Neuronal stem cell (in vitro differentiated cells): ENCODE measurements around the gene GPR87.

ENCODE experiments used
- DNase-seq: peaks from one replicate; pipeline ENCODE4 v3.0.0-alpha.2; 2013; ENCODE audit warnings: low spot score
- H2AFZ ChIP-seq: one replicate; pipeline ENCODE4 v1.6.1; 2013; ENCODE audit warnings: mild to moderate bottlenecking, low read length, inconsistent platforms
- H2AK5ac ChIP-seq: 2 replicates; pipeline ENCODE4 v1.6.1; 2013; ENCODE audit warnings: low read depth, mild to moderate bottlenecking, inconsistent platforms, low read length, moderate library complexity, mixed read lengths
- H2BK120ac ChIP-seq: 2 replicates; pipeline ENCODE4 v1.6.1; 2013; ENCODE audit warnings: low read depth, mild to moderate bottlenecking, inconsistent platforms, low read length, moderate library complexity, mixed read lengths
- H2BK12ac ChIP-seq: one replicate; pipeline ENCODE4 v1.6.1; 2013; ENCODE audit warnings: low read length, inconsistent platforms
- H2BK15ac ChIP-seq: 2 replicates; pipeline ENCODE4 v1.6.1; 2013; ENCODE audit warnings: mild to moderate bottlenecking, low read length, inconsistent platforms, mixed read lengths
- H2BK5ac ChIP-seq: one replicate; pipeline ENCODE4 v1.6.1; 2013; ENCODE audit warnings: inconsistent platforms, mild to moderate bottlenecking, low read length, moderate library complexity
- H3K14ac ChIP-seq: one replicate; pipeline ENCODE4 v1.6.1; 2013; ENCODE audit warnings: low read length, inconsistent platforms
- H3K18ac ChIP-seq: 2 replicates; pipeline ENCODE4 v1.6.1; 2013; ENCODE audit warnings: low read length, inconsistent platforms
- H3K23ac ChIP-seq: 2 replicates; pipeline ENCODE4 v1.6.1; 2013; ENCODE audit warnings: low read depth, mild to moderate bottlenecking, mixed read lengths, low read length, inconsistent platforms; ENCODE audit not compliant: poor library complexity
- H3K27ac ChIP-seq: replicated peaks from 3 replicates; pipeline ENCODE4 v1.5.1; 2013; ENCODE audit warnings: low read length, inconsistent platforms
- H3K27me3 ChIP-seq, 3 experiments: 2 replicates each; pipeline ENCODE4 v1.6.1; 2013; ENCODE audit warnings: low read length in 3 of 3, mild to moderate bottlenecking in 2 of 3, inconsistent platforms in 1 of 3, low read depth in 1 of 3, mixed read lengths in 1 of 3, moderate library complexity in 1 of 3; ENCODE audit not compliant: control insufficient read depth in 3 of 3, insufficient read depth in 3 of 3
- H3K36me3 ChIP-seq, 2 donors: replicated peaks in 1 of 2; 2 replicates each; pipeline ENCODE4 v1.6.1; 2013; ENCODE audit warnings: low read length in 2 of 2; ENCODE audit not compliant: control insufficient read depth in 2 of 2, insufficient read depth in 2 of 2
- H3K4ac ChIP-seq: 2 replicates; pipeline ENCODE4 v1.6.1; 2013; ENCODE audit warnings: inconsistent platforms, mild to moderate bottlenecking, low read length, moderate library complexity
- H3K4me1 ChIP-seq, 2 donors: 1 replicate in 1 of 2; 2 replicates in 1 of 2; pipeline ENCODE4 v1.6.1; 2013; ENCODE audit warnings: low read length in 2 of 2, low read depth in 1 of 2; ENCODE audit not compliant: control insufficient read depth in 2 of 2, insufficient read depth in 1 of 2
- H3K4me2 ChIP-seq: one replicate; pipeline ENCODE4 v1.6.1; 2013; ENCODE audit warnings: mild to moderate bottlenecking, low read length, inconsistent platforms; ENCODE audit not compliant: insufficient read depth, poor library complexity, severe bottlenecking
- H3K4me3 ChIP-seq, 2 donors: 2 replicates each; pipeline ENCODE4 v1.5.1; 2013; ENCODE audit warnings: low read length in 2 of 2, mild to moderate bottlenecking in 2 of 2, inconsistent platforms in 1 of 2, moderate library complexity in 1 of 2
- H3K79me1 ChIP-seq: one replicate; pipeline ENCODE4 v1.6.1; 2013; ENCODE audit warnings: low read depth, mild to moderate bottlenecking, inconsistent platforms, low read length, moderate library complexity
- H3K9ac ChIP-seq: one replicate; pipeline ENCODE4 v1.6.1; 2013; ENCODE audit warnings: mild to moderate bottlenecking, low read depth, low read length, inconsistent platforms; ENCODE audit not compliant: poor library complexity
- H3K9me3 ChIP-seq, 2 donors: replicated peaks in 1 of 2; 2 replicates each; pipeline versions ENCODE3 to v1.6.1; 2013; ENCODE audit warnings: low read length in 2 of 2, mild to moderate bottlenecking in 2 of 2, inconsistent platforms in 1 of 2, low read depth in 1 of 2, mixed read lengths in 1 of 2, moderate library complexity in 1 of 2; ENCODE audit not compliant: control insufficient read depth in 2 of 2, insufficient read depth in 1 of 2
- H4K8ac ChIP-seq: one replicate; pipeline ENCODE4 v1.6.1; 2013; ENCODE audit warnings: low read depth, mild to moderate bottlenecking, inconsistent platforms, low read length, moderate library complexity
- H4K91ac ChIP-seq: one replicate; pipeline ENCODE4 v1.6.1; 2013; ENCODE audit warnings: low read length, low read depth, mild to moderate bottlenecking, inconsistent platforms; ENCODE audit not compliant: poor library complexity
- WGBS, 2 donors: extraction: QIAGEN DNeasy Blood & Tissue Kit; methylation state at CpG; one replicate each; pipeline ENCODE4 v1.1.7; 2013; ENCODE audit warnings: missing lambda C conversion rate in 2 of 2, mixed read lengths in 1 of 2; ENCODE audit not compliant: insufficient read length in 2 of 2, insufficient replicate concordance in 1 of 2; ENCODE audit errors: extremely low coverage in 2 of 2; 5-methylcytosine and 5-hydroxymethylcytosine counted together

Gene GPR87

DNA sequence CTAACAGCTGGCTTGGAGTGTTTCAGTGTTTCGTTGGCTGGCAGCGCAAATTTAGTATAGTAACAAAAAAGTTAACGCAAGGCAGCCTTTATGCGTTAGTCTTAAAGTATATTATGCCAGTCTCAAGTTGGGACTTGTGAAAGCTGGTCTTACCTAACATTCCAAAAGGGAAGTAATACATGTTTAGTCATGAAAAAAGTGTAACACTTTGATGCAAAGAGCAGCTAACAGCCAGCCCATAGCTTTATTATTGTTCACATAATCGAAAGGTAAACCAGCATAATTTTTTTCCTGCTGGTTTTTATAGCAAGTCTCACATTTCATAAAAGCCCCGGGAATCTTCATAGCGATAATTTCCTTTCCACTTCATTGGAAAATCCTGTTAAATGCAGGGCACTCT is 2.4 kb upstream of the GPR87 start:
- Histone ChIP-seq H4K8ac (no peak overlapping the region), H2AK5ac (no peak overlapping the region), H3K4me3 (no peak overlapping the region), H3K4me2 (no peak overlapping the region), H3K36me3 (no peaks in the 10 kb centered on the region), H3K9ac (no peak overlapping the region), H3K18ac (no peak overlapping the region), H3K4me1 (no peaks in the 10 kb centered on the region), H3K9me3 (no peaks in the 10 kb centered on the region), H4K91ac (no peak overlapping the region), H3K4ac (no peak overlapping the region), H2AFZ (no peak overlapping the region), H2BK15ac (no peak overlapping the region), H2BK120ac (no peak overlapping the region), H2BK5ac (no peak overlapping the region), H3K23ac (no peak overlapping the region), H3K27me3 (no peaks in the 10 kb centered on the region), H3K27ac (no peak overlapping the region), H3K79me1 (no peaks in the 10 kb centered on the region), H3K14ac (no peak overlapping the region), H2BK12ac (no peak overlapping the region)
- WGBS, 2 donors: no CpG with 5 or more reads among the region's 7 CpGs
- no peak for DNase-seq

- H3K4ac ChIP-seq: no peak overlapping the region
- DNase-seq: no peak
- H3K27ac ChIP-seq: no peak overlapping the region
- H2BK15ac ChIP-seq: no peak overlapping the region
- no peak overlapping the region for H3K4me3 ChIP-seq
- H3K9ac ChIP-seq: no peak overlapping the region
- H3K27me3 ChIP-seq: no peaks in the 10 kb centered on the region
- no peak overlapping the region for H2BK12ac ChIP-seq
- no peak overlapping the region for H2AFZ ChIP-seq
- no peak overlapping the region for H3K4me2 ChIP-seq
- H3K9me3 ChIP-seq: no peaks in the 10 kb centered on the region
- H4K8ac ChIP-seq: no peak overlapping the region
- H2BK5ac ChIP-seq: no peak overlapping the region
- no peaks in the 10 kb centered on the region for H3K79me1 ChIP-seq
- H3K4me1 ChIP-seq: no peaks in the 10 kb centered on the region
- no peak overlapping the region for H3K14ac ChIP-seq
- H3K36me3 ChIP-seq: no peaks in the 10 kb centered on the region
- no peak overlapping the region for H3K18ac ChIP-seq
- H2BK120ac ChIP-seq: no peak overlapping the region
- no peak overlapping the region for H4K91ac ChIP-seq
- no peak overlapping the region for H3K23ac ChIP-seq
- no peak overlapping the region for H2AK5ac ChIP-seq
These were observed 1.7 kb upstream of the GPR87 start for GRCh38 chr3:151318313-151318712.

- no peaks in the 10 kb centered on the region for H3K9me3 ChIP-seq
- DNase-seq: no peak
- H2BK5ac ChIP-seq: no peak overlapping the region
- H3K9ac ChIP-seq: no peak overlapping the region
- no peak overlapping the region for H3K27ac ChIP-seq
- H3K36me3 ChIP-seq: no peaks in the 10 kb centered on the region
- no peaks in the 10 kb centered on the region for H3K79me1 ChIP-seq
- H2BK15ac ChIP-seq: no peak overlapping the region
- no peak overlapping the region for H3K14ac ChIP-seq
- no peaks in the 10 kb centered on the region for H3K4me1 ChIP-seq
- H2AFZ ChIP-seq: peak overlapping the region; percentile 67
- H4K8ac ChIP-seq: no peak overlapping the region
- WGBS, 2 donors: no CpG with 5 or more reads among the region's 2 CpGs
- no peak overlapping the region for H3K4ac ChIP-seq
- no peak overlapping the region for H2AK5ac ChIP-seq
- H4K91ac ChIP-seq: no peak overlapping the region
- H3K18ac ChIP-seq: no peak overlapping the region
- H3K27me3 ChIP-seq: no peaks in the 10 kb centered on the region
- no peak overlapping the region for H3K23ac ChIP-seq
- H2BK120ac ChIP-seq: no peak overlapping the region
- H2BK12ac ChIP-seq: no peak overlapping the region
- no peak overlapping the region for H3K4me2 ChIP-seq
- H3K4me3 ChIP-seq: no peak overlapping the region
These were observed 774 bp downstream of the GPR87 start for GRCh38 chr3:151315846-151316245.

DNA sequence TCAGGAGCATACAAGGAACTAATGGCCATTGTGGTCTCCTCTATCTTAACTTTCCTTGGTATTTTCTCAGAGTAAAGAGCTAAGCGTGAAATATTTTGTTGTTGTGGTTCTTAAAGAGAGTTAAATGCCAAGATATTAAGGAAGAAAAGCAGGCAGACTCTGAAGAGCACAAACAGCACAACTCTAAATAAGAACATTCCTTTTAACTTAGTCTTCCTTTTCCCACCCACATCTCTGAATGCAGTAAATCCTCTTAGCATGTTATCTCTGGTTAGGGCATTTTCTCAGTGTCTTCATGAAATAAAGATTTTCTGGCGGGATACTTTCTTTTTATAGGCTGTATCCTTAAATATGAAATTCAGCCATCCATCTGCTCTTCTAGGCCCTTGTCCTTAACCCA is 1.5 kb downstream of the GPR87 start:
- H3K4me2 ChIP-seq: no peak overlapping the region
- H3K14ac ChIP-seq: no peak overlapping the region
- no peak overlapping the region for H2BK120ac ChIP-seq
- H3K4me1 ChIP-seq: no peaks in the 10 kb centered on the region
- no peak overlapping the region for H2BK15ac ChIP-seq
- DNase-seq: no peak
- no peaks in the 10 kb centered on the region for H3K27me3 ChIP-seq
- no peak overlapping the region for H2BK5ac ChIP-seq
- H3K36me3 ChIP-seq: no peaks in the 10 kb centered on the region
- no peak overlapping the region for H3K23ac ChIP-seq
- H3K18ac ChIP-seq: no peak overlapping the region
- no peak overlapping the region for H2BK12ac ChIP-seq
- WGBS, 2 donors: no CpG with 5 or more reads among the region's 2 CpGs
- H4K8ac ChIP-seq: no peak overlapping the region
- H3K9ac ChIP-seq: no peak overlapping the region
- no peak overlapping the region for H4K91ac ChIP-seq
- H2AK5ac ChIP-seq: no peak overlapping the region
- H3K79me1 ChIP-seq: no peaks in the 10 kb centered on the region
- no peak overlapping the region for H2AFZ ChIP-seq
- no peak overlapping the region for H3K4me3 ChIP-seq
- H3K4ac ChIP-seq: no peak overlapping the region
- no peak overlapping the region for H3K27ac ChIP-seq
- H3K9me3 ChIP-seq: no peaks in the 10 kb centered on the region
